Measurements from ENCODE around the gene C2orf69. TPM values are rescaled to one million over a fixed set of nuclear protein-coding genes. Genes with fewer than 3 reads are reported as not detected.

Gene C2orf69
- total and polyA plus RNA-seq, 2 of the 13 experiments (the other 11 are each of a cell fraction or from before 2014, with no cell fraction given): 4.8 to 19.3 TPM

Small RNA genes within 50 kb of the gene (small RNA-seq; reads per million reads assigned to genes)
- 0 reads per million in 3 experiments for gene AC108032.1 (ENCODE audit: insufficient read depth in 2 of 3, insufficient read length in 3 of 3, low read depth in 2 of 3, low replicate concordance in 1 of 3)
- gene RN7SL717P (ENCODE audit: insufficient read depth in 2 of 3, insufficient read length in 3 of 3, low read depth in 2 of 3, low replicate concordance in 1 of 3): 0 reads per million in 3 experiments

Other genes starting within 250 kb of the C2orf69 start
- 1.1 and 1.4 TPM in 2 replicates for gene FTCDNL1, start 60.1 kb upstream of the C2orf69 start, total RNA-seq (2016; rRNA removed; fragmentation: Illumina TruSeq; extraction: Trizol)
- 0.65 and 0.98 TPM in 2 replicates for gene FTCDNL1, start 60.1 kb upstream of the C2orf69 start, polyA plus RNA-seq (2011; rRNA removed)
- 14.6 and 14.8 TPM in 2 replicates for gene TYW5, start 44.2 kb downstream of the C2orf69 start, total RNA-seq (2016; rRNA removed; fragmentation: Illumina TruSeq; extraction: Trizol)
- gene TYW5, start 44.2 kb downstream of the C2orf69 start, polyA plus RNA-seq (2011; rRNA removed): 6.3 and 8.3 TPM in 2 replicates
- 72.9 and 90.9 TPM in 2 replicates for gene MAIP1, start 44.3 kb downstream of the C2orf69 start, total RNA-seq (2016; rRNA removed; fragmentation: Illumina TruSeq; extraction: Trizol)
- 21.7 and 22.3 TPM in 2 replicates for gene MAIP1, start 44.3 kb downstream of the C2orf69 start, polyA plus RNA-seq (2011; rRNA removed)

All from HepG2 (cell line).